HCT116 (cell line): ENCODE measurements around the gene FLVCR2.

Experiments
- CBX3 ChIP-seq: IDR thresholded peaks from 2 replicates; pipeline ENCODE4 v1.6.1; 2012; ENCODE audit warnings: low read depth
- CEBPB ChIP-seq: IDR thresholded peaks from 2 replicates; pipeline ENCODE4 v1.6.1; 2012; ENCODE audit warnings: low read depth
- CTCF ChIP-seq, 3 experiments: fragments of 200-600 bp in 1 of 3; sonication (generic) in 1 of 3; IDR thresholded peaks in 2 of 3; conservative IDR thresholded peaks in 1 of 3; 2 replicates each; pipeline ENCODE4 v1.5.1; 2012 to 2017; ENCODE audit warnings: low read depth in 2 of 3, low read length in 2 of 3, antibody characterized with exemption in 1 of 3, borderline replicate concordance in 1 of 3, control low read depth in 1 of 3, mild to moderate bottlenecking in 1 of 3, mixed read lengths in 1 of 3, mixed run types in 1 of 3, moderate library complexity in 1 of 3; ENCODE audit not compliant: insufficient read depth in 1 of 3
- EZH2 ChIP-seq: fragments of 200-600 bp; sonication (generic); IDR thresholded peaks from 2 replicates; pipeline ENCODE4 v1.6.1; 2017; ENCODE audit warnings: antibody characterized with exemption, mixed run types
- POLR2A ChIP-seq: IDR thresholded peaks from 2 replicates; pipeline ENCODE4 v1.7.0; 2011; ENCODE audit warnings: borderline replicate concordance; ENCODE audit not compliant: insufficient read depth, insufficient read length; ENCODE audit errors: extremely low read depth
- POLR2AphosphoS5 ChIP-seq: IDR thresholded peaks from 2 replicates; pipeline ENCODE4 v1.6.1; 2011; ENCODE audit warnings: mild to moderate bottlenecking, low read depth, low read length, moderate library complexity
- RAD21 ChIP-seq: IDR thresholded peaks from 2 replicates; pipeline ENCODE4 v1.6.1; 2012; ENCODE audit warnings: low read depth, mild to moderate bottlenecking
- ZBTB33 ChIP-seq: IDR thresholded peaks from 2 replicates; pipeline ENCODE4 v1.6.1; 2011; ENCODE audit warnings: mild to moderate bottlenecking, low read length, moderate library complexity; ENCODE audit not compliant: insufficient replicate concordance; ENCODE audit errors: extremely low read depth
- ZNF274 ChIP-seq: fragments of 200-500 bp; sonication (Bioruptor generic); IDR thresholded peaks from 2 replicates; pipeline ENCODE4 v1.6.1; 2014; ENCODE audit warnings: mild to moderate bottlenecking, low read depth, low read length, inconsistent platforms

- TF ChIP-seq CEBPB = no peak
- no peak for TF ChIP-seq CTCF (IDR thresholded peaks at IDR 0.05 in 2 of 3, conservative IDR thresholded peaks at IDR 0.05 in 1 of 3; ENCODE audit: borderline replicate concordance in 1 of 3, insufficient read depth in 1 of 3, low read depth in 2 of 3, low read length in 2 of 3)
- no peak for TF ChIP-seq POLR2A
- TF ChIP-seq CBX3 = no peak
- no peak for TF ChIP-seq ZNF274
- TF ChIP-seq EZH2 = no peak
- no peak for TF ChIP-seq POLR2AphosphoS5
- TF ChIP-seq ZBTB33 = no peak
- TF ChIP-seq RAD21 = no peak
Observed at GRCh38 chr14:75604979-75605851, 26.8 kb downstream of the FLVCR2 start.
